HFFc6 (cell line): ENCODE measurements around the gene GRIK1. TPM values are rescaled to one million over a fixed set of nuclear protein-coding genes. Genes with fewer than 3 reads are reported as not detected.

Experiments used
- DNase-seq: peaks from one replicate; pipeline ENCODE4 v3.0.0-alpha.2; 2018
- H3K27ac Mint-ChIP-seq: 2 replicates; pipeline ENCODE4 v1.8.0; 2020; ENCODE audit warnings: mild to moderate bottlenecking, mixed read lengths
- H3K27me3 Mint-ChIP-seq: 2 replicates; pipeline ENCODE4 v1.8.0; 2021; ENCODE audit warnings: mild to moderate bottlenecking, moderate library complexity, mixed read lengths; ENCODE audit not compliant: insufficient read depth
- H3K36me3 Mint-ChIP-seq: 2 replicates; pipeline ENCODE4 v1.8.0; 2021; ENCODE audit warnings: low read depth, mixed read lengths
- H3K4me1 Mint-ChIP-seq: 2 replicates; pipeline ENCODE4 v1.8.0; 2020; ENCODE audit warnings: low read depth, mixed read lengths
- H3K4me3 Mint-ChIP-seq: 2 replicates; pipeline ENCODE4 v1.8.0; 2020; ENCODE audit warnings: mild to moderate bottlenecking, moderate library complexity, mixed read lengths
- H3K9me3 Mint-ChIP-seq: 2 replicates; pipeline ENCODE4 v1.8.0; 2020; ENCODE audit warnings: mild to moderate bottlenecking, mixed read lengths
- total RNA-seq, 6 experiments: library from RNA; stranded (reverse); fragmentation: NEBNext Ultra II Directional; extraction: Animal tissue kit (Norgen Biotek cat#: 25700); gene quantifications; 2 replicates in 1 of 6; 3 replicates in 5 of 6; pipeline ENCODE4 v1.2.3, GENCODE V29; 2021
- TF ChIP-seq, protein P1 (sequence below): fragments of 200-600 bp; sonication (generic); IDR thresholded peaks from 2 replicates; pipeline ENCODE4 v1.5.0; 2021; ENCODE audit warnings: antibody characterized with exemption, mild to moderate bottlenecking

GRIK1 gene
- total RNA-seq, 6 experiments from 2014 or later: not detected

DNA sequence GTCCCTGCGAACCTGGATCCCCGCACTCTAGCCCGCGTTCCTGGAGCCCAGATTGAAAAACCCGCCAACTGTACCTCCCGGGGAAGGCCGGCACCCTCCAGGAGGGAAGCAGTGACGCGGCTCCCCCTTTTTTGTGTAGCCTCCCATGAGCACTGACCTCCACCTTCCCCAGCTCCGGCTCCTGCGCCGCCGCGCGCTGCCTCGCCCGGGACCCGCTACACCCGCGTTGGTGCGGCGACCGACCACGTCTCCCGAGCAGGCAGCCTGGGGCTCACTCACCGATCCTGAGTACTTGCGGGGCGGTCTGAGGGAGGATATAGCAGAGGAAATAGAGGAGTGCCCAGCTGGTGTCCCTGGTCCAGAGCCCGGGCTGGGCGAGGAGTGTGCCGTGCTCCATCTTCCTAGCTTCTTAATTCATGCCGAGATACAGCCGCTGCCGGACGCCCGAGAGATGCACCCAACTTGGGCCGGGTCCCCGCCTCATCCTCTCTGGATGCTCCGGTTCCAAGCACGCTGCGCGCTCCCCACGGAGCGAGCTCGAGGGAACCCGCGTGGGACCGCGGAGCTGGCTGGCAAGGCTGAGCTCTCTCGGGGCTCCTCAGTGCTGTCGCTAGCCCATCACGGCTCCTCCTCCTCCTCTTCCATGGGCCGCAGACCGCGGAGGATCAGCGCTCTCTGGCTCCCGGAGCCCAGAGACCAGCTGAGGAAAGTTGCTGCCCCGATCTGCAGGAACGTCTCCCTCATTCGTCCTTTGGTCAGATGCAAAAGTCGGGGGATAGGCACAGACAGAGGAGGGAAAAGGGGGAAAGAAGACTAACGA, 482 bp downstream of the GRIK1 start:
- no peak overlapping the region for H3K4me3 Mint-ChIP-seq
- no peaks in the 10 kb centered on the region; the same call in 1 of the 2 replicates for H3K36me3 Mint-ChIP-seq
- no peak for DNase-seq
- TF ChIP-seq, protein P1, sequence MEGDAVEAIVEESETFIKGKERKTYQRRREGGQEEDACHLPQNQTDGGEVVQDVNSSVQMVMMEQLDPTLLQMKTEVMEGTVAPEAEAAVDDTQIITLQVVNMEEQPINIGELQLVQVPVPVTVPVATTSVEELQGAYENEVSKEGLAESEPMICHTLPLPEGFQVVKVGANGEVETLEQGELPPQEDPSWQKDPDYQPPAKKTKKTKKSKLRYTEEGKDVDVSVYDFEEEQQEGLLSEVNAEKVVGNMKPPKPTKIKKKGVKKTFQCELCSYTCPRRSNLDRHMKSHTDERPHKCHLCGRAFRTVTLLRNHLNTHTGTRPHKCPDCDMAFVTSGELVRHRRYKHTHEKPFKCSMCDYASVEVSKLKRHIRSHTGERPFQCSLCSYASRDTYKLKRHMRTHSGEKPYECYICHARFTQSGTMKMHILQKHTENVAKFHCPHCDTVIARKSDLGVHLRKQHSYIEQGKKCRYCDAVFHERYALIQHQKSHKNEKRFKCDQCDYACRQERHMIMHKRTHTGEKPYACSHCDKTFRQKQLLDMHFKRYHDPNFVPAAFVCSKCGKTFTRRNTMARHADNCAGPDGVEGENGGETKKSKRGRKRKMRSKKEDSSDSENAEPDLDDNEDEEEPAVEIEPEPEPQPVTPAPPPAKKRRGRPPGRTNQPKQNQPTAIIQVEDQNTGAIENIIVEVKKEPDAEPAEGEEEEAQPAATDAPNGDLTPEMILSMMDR: no peak
- peaks cover 25% of the 10 kb centered on the region for H3K9me3 Mint-ChIP-seq
- no peak overlapping the region for H3K27ac Mint-ChIP-seq
- no peaks in the 10 kb centered on the region; the same call in none of the 2 replicates for H3K27me3 Mint-ChIP-seq
- no peaks in the 10 kb centered on the region for H3K4me1 Mint-ChIP-seq

DNA sequence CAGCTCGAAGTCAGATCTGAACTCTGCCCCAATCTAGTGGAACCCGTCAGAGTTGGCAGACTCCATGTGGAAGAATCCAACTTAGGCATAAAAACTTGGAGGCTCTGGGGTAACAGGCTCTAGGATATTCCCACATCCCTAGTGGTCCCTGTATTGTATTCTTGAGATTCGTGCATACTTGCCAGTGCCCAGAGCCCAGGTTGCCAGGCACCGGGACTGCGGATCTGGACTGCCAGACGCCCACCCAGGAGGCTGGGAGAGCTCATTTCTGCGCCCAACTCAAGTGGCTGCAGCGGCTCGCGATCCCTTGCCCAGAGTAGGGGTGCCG, 1.1 kb downstream of the GRIK1 start:
- no peak for DNase-seq
- Mint-ChIP-seq H3K4me1 (no peaks in the 10 kb centered on the region), H3K27me3 (no peaks in the 10 kb centered on the region; the same call in none of the 2 replicates), H3K36me3 (no peaks in the 10 kb centered on the region; the same call in 1 of the 2 replicates), H3K27ac (no peak overlapping the region), H3K4me3 (no peak overlapping the region), H3K9me3 (peaks cover 21% of the 10 kb centered on the region)
- TF ChIP-seq, protein P1: no peak

DNA sequence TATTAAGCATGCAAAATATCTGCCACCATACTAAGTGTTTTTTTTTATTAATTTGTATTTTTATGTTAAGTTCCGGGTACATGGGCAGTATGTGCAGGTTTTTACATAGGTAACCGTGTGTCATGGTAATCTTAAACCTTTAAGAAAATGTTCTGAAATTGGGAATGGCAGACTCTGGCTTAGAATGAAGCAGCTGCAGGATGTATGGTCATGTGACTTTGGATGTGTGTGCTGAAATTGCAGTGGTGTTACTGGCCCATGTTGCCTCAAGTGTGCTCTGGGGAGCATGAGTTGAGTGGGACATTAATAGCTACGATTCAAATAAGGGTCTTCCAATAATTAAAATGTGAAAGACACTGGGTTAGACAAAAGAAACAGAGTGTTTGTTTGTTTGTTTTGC, 6.7 kb downstream of the GRIK1 start:
- Mint-ChIP-seq H3K4me3 (no peak overlapping the region), H3K36me3 (no peaks in the 10 kb centered on the region), H3K4me1 (no peaks in the 10 kb centered on the region), H3K27ac (no peak overlapping the region), H3K9me3 (peaks cover 7% of the 10 kb centered on the region), H3K27me3 (no peaks in the 10 kb centered on the region; the same call in 1 of the 2 replicates)
- TF ChIP-seq, protein P1: no peak
- DNase-seq: no peak

DNA sequence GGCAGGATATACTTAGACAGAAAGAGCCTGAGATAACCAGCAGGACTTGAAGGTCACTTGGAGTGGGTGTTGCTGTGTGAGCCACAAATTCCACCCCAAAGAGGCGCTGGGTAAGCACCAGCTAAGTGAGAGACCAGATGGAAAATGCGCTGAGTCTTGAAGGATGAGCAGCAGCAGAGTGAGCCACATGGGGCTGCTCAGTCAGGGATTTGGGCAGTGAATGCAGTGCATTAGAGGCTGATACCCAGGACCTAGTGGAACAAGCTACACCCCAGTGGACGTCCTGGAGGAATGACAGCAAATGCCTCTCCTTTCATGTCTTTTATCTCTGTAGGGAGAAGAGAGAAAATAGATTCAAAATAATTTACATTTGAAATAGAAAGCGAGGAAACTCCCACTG, 11.3 kb downstream of the GRIK1 start:
- no peak for DNase-seq
- Mint-ChIP-seq H3K9me3 (peaks cover 7% of the 10 kb centered on the region; the same call in 1 of the 2 replicates), H3K27ac (no peak overlapping the region), H3K4me3 (no peak overlapping the region), H3K4me1 (no peaks in the 10 kb centered on the region), H3K27me3 (no peaks in the 10 kb centered on the region), H3K36me3 (no peaks in the 10 kb centered on the region)
- TF ChIP-seq, protein P1: no peak

DNA sequence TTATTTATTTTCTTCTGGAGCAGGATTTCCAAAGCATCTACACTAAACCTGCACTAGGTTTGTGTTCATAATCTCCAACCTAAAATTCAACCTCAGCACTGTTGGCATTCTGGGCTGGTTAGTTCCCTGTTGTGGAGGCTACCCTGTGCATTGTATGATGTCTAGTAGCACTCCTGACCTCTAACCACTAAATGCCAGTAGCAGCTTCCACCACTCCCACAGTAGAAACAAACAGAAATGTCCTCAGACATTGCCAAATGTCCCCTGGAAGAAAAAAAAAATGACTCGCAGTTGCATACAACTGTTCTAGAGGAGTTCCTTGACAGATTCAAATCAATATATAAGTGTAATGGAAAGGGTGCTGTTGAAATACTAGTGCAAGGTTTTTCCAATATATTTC, 18.9 kb downstream of the GRIK1 start:
- Mint-ChIP-seq H3K4me1 (no peaks in the 10 kb centered on the region), H3K36me3 (0 out of 2 replicates have a peak, but pooled peaks cover 4% of the 10 kb centered on the region), H3K27ac (no peak overlapping the region), H3K4me3 (no peak overlapping the region), H3K27me3 (no peaks in the 10 kb centered on the region), H3K9me3 (peaks cover 40% of the 10 kb centered on the region)
- no peak for DNase-seq
- TF ChIP-seq, protein P1: no peak
